Activated CD8-positive, alpha-beta T cell treated with anti-CD3 and anti-CD28 coated beads, Interleukin-2, amount 10 ng/mL, durations not matched to agents 7 days and 5 days (primary cell): ENCODE measurements around the gene ABCD4. TPM values are rescaled to one million over a fixed set of nuclear protein-coding genes. Genes with fewer than 3 reads are reported as not detected.

Experiments
- ATAC-seq: fragments of 150-1000 bp; cut with Tn5 transposase; one replicate; pipeline ENCODE4 v1.10.0; 2021; ENCODE audit warnings: moderate library complexity
- CTCF ChIA-PET: fragments of 350-600 bp; sonication (Branson Sonifier 250); formaldehyde crosslinking; loops from one replicate; lab custom pipeline; 2021; ENCODE audit warnings: antibody characterized with exemption; lab: Charles Lee
- POLR2A ChIA-PET: fragments of 350-600 bp; sonication (Branson Sonifier 250); formaldehyde crosslinking; loops from one replicate; lab custom pipeline; 2021; ENCODE audit warnings: antibody characterized with exemption; lab: Charles Lee
- DNase-seq: peaks from one replicate; pipeline ENCODE4 v3.0.0-alpha.2; 2020
- H3K27ac Mint-ChIP-seq: one replicate; pipeline ENCODE4 v1.8.0; 2021; ENCODE audit warnings: mild to moderate bottlenecking, mixed read lengths
- H3K27me3 Mint-ChIP-seq: one replicate; pipeline ENCODE4 v1.8.0; 2021; ENCODE audit warnings: low read depth, mixed read lengths
- H3K36me3 Mint-ChIP-seq: one replicate; pipeline ENCODE4 v1.8.0; 2021; ENCODE audit warnings: low read depth, mixed read lengths
- H3K4me1 Mint-ChIP-seq: one replicate; pipeline ENCODE4 v1.8.0; 2021; ENCODE audit warnings: low read depth, mixed read lengths
- H3K4me3 Mint-ChIP-seq: one replicate; pipeline ENCODE4 v1.8.0; 2021; ENCODE audit warnings: mild to moderate bottlenecking, mixed read lengths
- H3K9me3 Mint-ChIP-seq: one replicate; pipeline ENCODE4 v1.8.0; 2022; ENCODE audit warnings: mixed read lengths; ENCODE audit not compliant: insufficient read depth
- total RNA-seq, 2 experiments: library from RNA; stranded (reverse); gene quantifications; one replicate each; pipeline ENCODE4 v1.2.3, GENCODE V29; 2021

The ABCD4 gene
- 10 to 100 TPM; 41.9 to 43.2 TPM for total RNA-seq

DNA sequence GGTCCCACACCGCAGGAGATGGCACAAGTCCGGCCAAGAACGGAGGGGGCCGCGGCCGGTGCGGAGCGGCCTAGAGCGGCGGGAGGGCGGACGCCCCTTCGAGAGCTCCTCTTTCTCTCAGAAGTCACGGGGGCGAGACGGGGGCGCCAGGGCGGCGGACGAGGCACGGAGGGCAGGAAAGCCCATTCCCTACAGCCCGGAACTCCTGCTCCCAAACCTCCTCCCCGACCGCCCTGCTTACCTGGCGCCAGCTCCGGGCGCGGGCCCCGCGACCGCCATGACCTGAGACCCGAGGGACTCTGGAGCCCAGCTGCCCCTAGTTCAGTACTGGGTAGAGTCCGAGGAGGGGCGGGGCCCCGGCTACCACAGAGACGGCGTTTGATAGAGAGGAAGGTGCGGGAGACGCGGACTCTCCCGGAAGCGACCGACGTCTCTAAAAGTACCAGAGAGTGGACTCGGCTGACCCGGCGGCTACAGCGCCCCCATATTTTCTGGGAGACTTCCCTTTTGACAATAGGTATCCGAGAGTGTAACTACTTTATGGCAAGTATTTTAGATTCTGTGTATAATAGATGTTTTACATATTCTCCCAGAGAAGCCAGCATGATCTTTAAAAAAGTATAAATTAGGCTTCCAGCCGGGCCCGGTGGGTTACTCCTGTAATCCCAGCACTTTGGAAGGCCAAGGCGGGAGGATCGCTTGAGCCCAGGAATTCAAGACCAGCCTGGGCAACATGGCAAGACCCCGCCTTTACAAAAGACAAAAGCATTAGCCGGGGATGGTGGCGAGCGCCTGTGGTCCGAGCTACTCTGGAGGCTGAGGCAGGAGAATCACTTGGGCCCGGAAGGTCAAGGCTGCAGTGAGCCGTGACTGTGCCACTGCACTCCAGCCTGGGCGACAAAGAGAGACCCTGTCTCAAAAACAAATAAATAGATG is at the start of gene ABCD4:
Gene ABCD4, minus strand, starts transcription at position 301 of the 936 bp plus-strand sequence. Its CDS starts 22 bp downstream, at position 279.
- DNase-seq = peak; percentile 90
- no peaks in the 10 kb centered on the region for H3K9me3 Mint-ChIP-seq
- no peaks in the 10 kb centered on the region for H3K27me3 Mint-ChIP-seq
- ChIA-PET POLR2A (interaction anchor here (0.6 to 0.7 kb wide), 2 partner anchors 10 to 15 kb away, joined by 4 to 6 read pairs; no protein-coding TSS in a partner anchor), CTCF (interaction anchor here (0.6 to 1.8 kb wide), 6 partner anchors 10 to 190 kb away, joined by 3 to 4 read pairs (median 4); partner anchors contain the start of genes ISCA2 and NPC2)
- peak within 1 kb of the TSS; percentile 98 for H3K4me3 Mint-ChIP-seq
- ATAC-seq = peak; percentile 97
- peaks cover 9% of the 10 kb centered on the region for H3K36me3 Mint-ChIP-seq
- peaks cover 22% of the 10 kb centered on the region for H3K4me1 Mint-ChIP-seq
- H3K27ac Mint-ChIP-seq = peak within 1 kb of the TSS; percentile 92

DNA sequence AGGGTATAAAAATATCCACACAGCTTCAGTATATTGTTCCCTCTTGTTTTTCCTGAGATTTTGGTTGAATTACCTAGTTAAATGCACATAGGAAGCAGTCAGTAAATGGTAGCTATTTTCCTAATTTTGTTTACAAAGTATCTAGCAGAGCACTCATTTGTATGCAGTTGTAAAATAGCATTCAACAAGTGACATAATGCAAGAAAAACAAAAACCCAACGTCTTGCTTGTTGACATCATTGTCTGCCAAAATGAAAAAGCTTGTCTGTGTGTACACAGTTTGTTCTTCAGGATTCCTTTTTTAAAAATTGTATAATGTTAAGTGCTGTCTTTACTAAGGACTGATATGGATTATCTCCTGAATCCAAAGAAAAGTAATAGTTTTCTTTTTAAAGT is 48.2 kb upstream of the ABCD4 start:
- Mint-ChIP-seq H3K4me1 (no peaks in the 10 kb centered on the region), H3K27me3 (peaks cover 14% of the 10 kb centered on the region), H3K4me3 (no peak overlapping the region), H3K36me3 (no peaks in the 10 kb centered on the region), H3K27ac (no peak overlapping the region), H3K9me3 (no peaks in the 10 kb centered on the region)
- DNase-seq (no peak), ATAC-seq (no peak)
- ChIA-PET POLR2A (no interaction called here), CTCF (interaction anchor here (1.3 kb wide), 1 partner anchor 25 kb away, joined by 3 read pairs; no protein-coding TSS in a partner anchor)

DNA sequence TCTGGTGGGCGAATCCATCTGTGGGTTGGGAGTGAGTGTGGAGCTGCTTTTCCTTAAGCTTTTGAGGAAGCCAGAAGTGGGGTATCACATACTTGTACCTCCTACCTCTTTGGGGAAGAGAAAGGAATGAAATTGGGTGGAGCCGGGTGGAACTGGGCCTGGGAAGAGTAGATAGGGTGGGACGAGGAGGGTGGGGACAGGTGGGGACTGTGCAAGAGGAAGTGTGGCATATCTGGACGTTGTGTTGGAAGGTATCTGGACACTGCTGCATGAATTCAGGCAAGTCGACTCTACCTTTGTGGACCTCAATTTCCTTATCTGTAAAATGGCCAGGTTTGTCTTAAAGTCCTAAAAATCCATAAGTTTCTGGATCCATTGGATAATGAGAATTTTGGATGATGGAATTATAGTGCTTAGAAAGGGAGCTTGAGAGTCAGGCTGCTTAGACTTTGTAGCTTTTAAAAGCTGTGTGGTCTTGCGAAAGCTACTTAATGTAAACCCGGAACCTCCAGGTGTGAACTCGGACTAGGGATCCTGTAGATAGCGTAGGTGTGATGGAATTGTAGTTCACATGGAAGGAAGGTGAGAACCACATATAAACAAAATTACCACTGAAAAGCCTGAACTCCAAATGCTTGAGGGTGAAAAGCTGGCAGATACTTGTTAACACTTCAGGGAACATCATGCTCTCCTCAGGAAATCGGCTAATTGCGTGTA is 47.6 kb upstream of the ABCD4 start:
- no peak for DNase-seq
- peaks cover 14% of the 10 kb centered on the region for H3K27me3 Mint-ChIP-seq
- H3K9me3 Mint-ChIP-seq = no peaks in the 10 kb centered on the region
- no peak overlapping the region for H3K4me3 Mint-ChIP-seq
- POLR2A ChIA-PET = no interaction called here
- no peaks in the 10 kb centered on the region for H3K4me1 Mint-ChIP-seq
- CTCF ChIA-PET = interaction anchor here (1.3 kb wide), 1 partner anchor 25 kb away, joined by 3 read pairs; no protein-coding TSS in a partner anchor
- H3K27ac Mint-ChIP-seq = no peak overlapping the region
- ATAC-seq = no peak
- no peaks in the 10 kb centered on the region for H3K36me3 Mint-ChIP-seq

DNA sequence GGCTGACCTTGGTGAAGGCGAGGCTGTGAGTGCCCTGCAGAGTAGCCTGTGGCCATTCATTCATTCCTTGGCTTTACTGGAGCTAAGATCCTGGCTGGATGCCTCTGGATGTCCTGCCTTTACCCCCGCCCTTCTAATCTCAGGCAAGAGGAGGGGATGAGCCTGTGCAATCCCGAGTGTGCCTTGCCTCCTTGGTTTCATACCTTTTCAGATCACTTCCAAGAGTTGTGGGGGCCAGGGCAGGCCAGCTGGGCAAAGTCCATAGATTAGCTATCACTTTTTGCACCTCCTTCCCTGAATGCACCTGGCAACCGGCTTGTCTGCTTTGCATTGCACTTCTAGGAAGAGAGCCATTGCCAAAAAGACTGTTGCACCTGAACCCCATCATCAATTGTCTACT is 47.0 kb upstream of the ABCD4 start:
- H3K27me3 Mint-ChIP-seq = peaks cover 14% of the 10 kb centered on the region
- H3K9me3 Mint-ChIP-seq = no peaks in the 10 kb centered on the region
- DNase-seq = no peak
- H3K4me1 Mint-ChIP-seq = no peaks in the 10 kb centered on the region
- ATAC-seq = no peak
- H3K4me3 Mint-ChIP-seq = no peak overlapping the region
- POLR2A ChIA-PET = no interaction called here
- H3K27ac Mint-ChIP-seq = no peak overlapping the region
- CTCF ChIA-PET = interaction anchor here (1.3 kb wide), 1 partner anchor 24 kb away, joined by 3 read pairs; no protein-coding TSS in a partner anchor
- no peaks in the 10 kb centered on the region for H3K36me3 Mint-ChIP-seq

DNA sequence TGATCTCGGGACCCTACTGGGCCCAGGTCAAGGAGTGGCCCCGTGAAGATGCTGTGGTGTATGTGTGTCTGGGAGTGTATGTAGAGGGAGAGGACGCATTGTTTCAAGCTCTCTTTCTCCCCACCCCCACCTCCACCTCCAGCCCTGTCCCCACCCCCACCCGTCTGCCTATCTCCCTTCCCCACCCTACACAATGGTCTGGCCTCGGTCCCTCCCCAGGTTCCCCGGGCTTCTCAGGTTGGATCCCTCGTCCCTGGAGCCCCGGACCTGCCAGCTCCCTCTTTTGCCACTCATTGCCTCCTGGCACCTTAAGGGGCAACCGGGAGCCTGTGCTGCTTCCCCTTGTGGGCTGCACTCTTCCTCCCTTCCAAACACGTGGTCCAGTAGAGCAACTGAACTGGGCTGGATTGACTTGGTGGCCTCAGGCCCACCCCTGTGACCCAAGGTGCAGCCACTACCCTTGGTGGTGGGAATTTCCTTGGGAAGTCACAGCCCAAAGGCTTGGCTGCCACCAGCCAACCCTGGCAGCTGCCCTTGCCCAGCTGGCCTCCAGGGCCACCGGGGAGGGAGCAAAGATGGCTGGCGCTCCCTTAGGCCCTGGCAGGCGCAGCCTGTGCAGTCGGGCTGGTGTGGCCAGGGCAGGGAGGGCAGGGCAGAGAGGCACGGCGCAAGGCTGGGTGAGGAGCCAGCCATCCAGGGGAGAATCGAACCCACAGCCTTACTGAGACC is 46.2 kb upstream of the ABCD4 start:
- no peak overlapping the region for H3K27ac Mint-ChIP-seq
- ATAC-seq (no peak), DNase-seq (no peak)
- H3K4me3 Mint-ChIP-seq = no peak overlapping the region
- H3K9me3 Mint-ChIP-seq = no peaks in the 10 kb centered on the region
- ChIA-PET CTCF (interaction anchor here (1.0 to 1.5 kb wide), 2 partner anchors 13 to 25 kb away, joined by 3 to 5 read pairs; no protein-coding TSS in a partner anchor), POLR2A (no interaction called here)
- H3K36me3 Mint-ChIP-seq = no peaks in the 10 kb centered on the region
- peaks cover 14% of the 10 kb centered on the region for H3K27me3 Mint-ChIP-seq
- no peaks in the 10 kb centered on the region for H3K4me1 Mint-ChIP-seq

DNA sequence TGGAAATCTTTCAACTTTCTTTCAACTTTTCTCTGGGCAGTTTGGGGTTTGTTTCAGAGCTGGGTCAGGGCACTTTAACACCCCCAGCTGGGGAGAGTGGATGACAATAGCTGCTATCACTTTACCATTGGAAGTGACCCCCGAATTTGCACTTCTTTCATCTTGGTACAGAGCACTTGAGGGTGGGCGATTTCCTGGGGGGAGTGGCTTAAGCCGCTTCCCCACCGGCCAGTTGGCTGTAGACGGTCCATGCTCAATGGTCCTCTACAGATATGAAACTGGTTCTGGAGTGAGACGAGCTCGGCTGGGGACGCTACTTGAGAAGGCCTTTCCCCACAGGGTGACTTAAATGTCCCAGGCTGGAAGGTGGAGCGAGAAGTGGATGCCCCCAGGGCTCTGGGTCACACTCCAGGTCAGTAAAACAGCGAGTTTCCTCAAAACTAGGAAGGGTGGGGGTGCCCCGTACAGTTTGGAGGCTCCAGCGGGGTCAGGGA is 45.6 kb upstream of the ABCD4 start, which contains the start of gene VRTN:
Gene VRTN, plus strand, starts transcription at position 231 of the 494 bp plus-strand sequence. CDS start 8,313 bp downstream, outside the sequence.
- Mint-ChIP-seq H3K36me3 (no peaks in the 10 kb centered on the region), H3K27ac (no peak within 1 kb of the TSS), H3K27me3 (peaks cover 14% of the 10 kb centered on the region), H3K4me3 (no peak within 1 kb of the TSS), H3K4me1 (no peaks in the 10 kb centered on the region), H3K9me3 (no peaks in the 10 kb centered on the region)
- CTCF ChIA-PET = interaction anchor here (0.6 to 1.5 kb wide), 3 partner anchors 13 to 50 kb away, joined by 3 to 5 read pairs (median 3); no protein-coding TSS in a partner anchor
- ATAC-seq (no peak), DNase-seq (no peak)
- POLR2A ChIA-PET = interaction anchor here (0.5 to 0.6 kb wide), 2 partner anchors 65 to 303 kb away, joined by 3 read pairs; no protein-coding TSS in a partner anchor

DNA sequence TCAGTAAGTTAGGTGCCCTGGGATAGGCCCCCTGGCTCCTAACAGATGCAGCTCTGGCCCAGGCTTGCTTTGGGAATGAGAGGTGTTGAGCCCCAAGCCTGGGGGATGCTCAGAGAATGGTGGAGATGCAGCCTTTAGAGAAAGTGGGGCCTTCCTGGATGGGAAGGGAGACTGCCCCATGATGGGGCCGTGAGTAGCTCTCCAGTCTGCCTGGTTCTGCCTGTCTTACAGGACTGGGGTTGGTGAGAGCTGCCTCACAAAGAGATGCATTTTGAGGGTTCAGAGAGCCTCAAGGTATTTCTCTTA is 45.0 kb upstream of the ABCD4 start:
- ChIA-PET POLR2A (interaction anchor here (0.5 to 0.6 kb wide), 2 partner anchors 64 to 303 kb away, joined by 3 read pairs; no protein-coding TSS in a partner anchor), CTCF (interaction anchor here (0.6 to 1.5 kb wide), 3 partner anchors 14 to 50 kb away, joined by 3 to 5 read pairs (median 3); no protein-coding TSS in a partner anchor)
- Mint-ChIP-seq H3K27me3 (peaks cover 14% of the 10 kb centered on the region), H3K27ac (no peak overlapping the region), H3K36me3 (no peaks in the 10 kb centered on the region), H3K9me3 (no peaks in the 10 kb centered on the region), H3K4me3 (no peak overlapping the region), H3K4me1 (no peaks in the 10 kb centered on the region)
- DNase-seq = no peak
- ATAC-seq = no peak

DNA sequence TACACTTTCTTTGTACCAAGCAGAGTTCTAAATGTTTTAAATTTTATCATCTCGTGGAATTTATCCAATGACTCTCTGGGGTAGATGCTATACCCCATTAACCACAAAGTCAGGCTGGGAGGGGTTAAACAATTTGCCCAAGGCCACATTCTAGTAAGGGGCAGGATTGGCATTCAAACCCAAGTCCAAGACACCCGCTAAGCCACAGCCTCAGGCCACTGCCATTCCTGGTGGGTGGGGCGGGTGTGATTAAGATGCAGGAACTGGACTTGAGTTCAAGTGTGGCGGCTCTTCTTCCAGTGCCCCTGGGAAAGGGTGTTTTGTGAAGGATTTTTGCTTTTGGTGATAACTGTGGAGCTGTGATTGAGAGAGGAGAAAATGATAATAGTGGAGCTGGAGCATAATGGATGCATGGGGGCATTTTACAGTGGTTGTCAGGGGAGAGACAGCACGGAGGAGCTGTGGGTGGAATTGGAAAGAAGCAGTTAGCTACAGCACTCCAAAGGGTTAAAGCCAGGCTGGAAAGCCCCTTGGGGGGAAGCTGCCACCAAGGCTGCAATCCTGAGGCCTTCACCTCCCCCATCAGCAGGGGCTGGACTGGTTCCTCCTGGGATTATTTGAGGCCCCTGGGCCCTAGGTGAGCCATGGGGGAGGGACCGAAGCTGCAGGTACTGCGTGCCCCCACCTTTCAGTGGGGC is 44.5 kb upstream of the ABCD4 start:
- DNase-seq (no peak), ATAC-seq (no peak)
- ChIA-PET POLR2A (interaction anchor here (0.6 kb wide), 1 partner anchor 64 kb away, joined by 3 read pairs; no protein-coding TSS in a partner anchor), CTCF (interaction anchor here (1.5 kb wide), 1 partner anchor 24 kb away, joined by 5 read pairs; no protein-coding TSS in a partner anchor)
- Mint-ChIP-seq H3K27me3 (peaks cover 14% of the 10 kb centered on the region), H3K27ac (no peak overlapping the region), H3K36me3 (no peaks in the 10 kb centered on the region), H3K4me1 (no peaks in the 10 kb centered on the region), H3K9me3 (no peaks in the 10 kb centered on the region), H3K4me3 (no peak overlapping the region)

DNA sequence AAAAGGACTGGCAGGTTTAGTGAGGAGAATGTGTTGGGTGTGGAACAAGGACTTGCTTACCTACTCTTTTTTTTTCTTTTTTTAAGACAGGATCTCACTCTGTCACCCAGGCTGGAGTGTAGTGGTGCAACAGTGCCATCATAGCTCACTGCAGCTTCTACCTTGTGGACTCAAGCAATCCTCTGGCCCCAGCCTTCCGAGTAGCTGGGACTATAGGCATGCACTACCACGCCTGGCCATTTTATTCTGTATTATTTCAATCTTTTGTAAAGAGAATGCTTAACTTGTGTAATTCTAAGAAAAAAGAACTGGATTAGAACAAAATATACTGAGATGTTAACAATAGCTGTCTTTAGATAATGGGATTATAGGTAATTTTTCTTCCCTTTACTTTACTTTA is 43.6 kb upstream of the ABCD4 start:
- DNase-seq (no peak), ATAC-seq (no peak)
- H3K4me3 Mint-ChIP-seq = no peak overlapping the region
- no peaks in the 10 kb centered on the region for H3K4me1 Mint-ChIP-seq
- CTCF ChIA-PET = no interaction called here
- no peaks in the 10 kb centered on the region for H3K9me3 Mint-ChIP-seq
- no peak overlapping the region for H3K27ac Mint-ChIP-seq
- H3K36me3 Mint-ChIP-seq = no peaks in the 10 kb centered on the region
- peaks cover 14% of the 10 kb centered on the region for H3K27me3 Mint-ChIP-seq
- POLR2A ChIA-PET = no interaction called here

DNA sequence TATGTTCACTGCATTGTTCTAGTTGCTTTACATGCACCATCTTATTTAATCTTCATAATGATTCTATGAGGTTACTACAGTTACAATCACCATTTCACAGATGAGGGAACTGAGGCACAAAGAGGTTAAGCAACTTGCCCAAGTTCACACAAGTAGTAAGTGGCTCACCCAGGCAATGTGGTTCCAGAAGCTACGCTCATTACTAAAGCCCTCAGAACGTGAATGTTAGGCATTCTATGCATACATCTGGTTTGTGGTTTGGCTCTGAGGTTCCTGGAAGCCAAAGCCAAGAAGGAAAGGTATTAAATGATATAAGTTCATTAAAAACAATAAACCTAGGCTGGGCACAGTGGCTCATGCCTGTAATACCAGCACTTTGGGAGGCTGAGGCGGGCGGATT is 31.2 kb upstream of the ABCD4 start:
- no peaks in the 10 kb centered on the region for H3K4me1 Mint-ChIP-seq
- ATAC-seq (no peak), DNase-seq (no peak)
- no peaks in the 10 kb centered on the region for H3K9me3 Mint-ChIP-seq
- CTCF ChIA-PET = no interaction called here
- H3K4me3 Mint-ChIP-seq = no peak overlapping the region
- H3K27ac Mint-ChIP-seq = no peak overlapping the region
- POLR2A ChIA-PET = no interaction called here
- no peaks in the 10 kb centered on the region for H3K36me3 Mint-ChIP-seq
- H3K27me3 Mint-ChIP-seq = peaks cover 3% of the 10 kb centered on the region
